ENCODE results near the gene KCNA1.

DNA sequence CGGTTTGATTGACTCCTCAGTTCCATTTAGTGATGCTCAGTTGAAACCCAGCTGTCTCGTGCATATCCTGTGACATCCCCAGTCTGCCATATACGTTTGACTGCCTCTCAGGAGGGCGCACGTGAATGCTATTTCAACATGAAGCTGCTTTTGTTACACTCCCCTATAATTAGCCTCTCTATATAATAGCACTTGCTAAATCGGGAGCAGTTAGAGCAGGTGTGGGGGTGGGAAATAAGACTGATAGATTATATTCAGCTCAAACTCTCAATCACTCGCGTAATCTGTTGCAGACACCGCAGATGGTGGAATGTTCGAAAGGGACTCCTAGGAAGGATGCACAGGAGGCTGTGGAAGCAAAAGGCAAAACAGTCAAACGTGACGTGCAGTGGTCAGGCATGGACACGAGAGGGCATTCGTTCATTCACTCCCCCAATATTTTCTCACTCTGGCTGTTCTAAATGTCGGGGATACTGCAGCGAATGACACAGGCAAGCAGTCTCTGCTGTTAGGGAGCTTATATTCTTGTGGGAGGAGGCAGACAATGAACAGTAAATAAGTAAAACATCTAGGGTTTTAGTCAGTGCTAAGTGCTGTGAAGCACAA, 29.8 kb downstream of the KCNA1 start:
- TF ChIP-seq, protein P1, sequence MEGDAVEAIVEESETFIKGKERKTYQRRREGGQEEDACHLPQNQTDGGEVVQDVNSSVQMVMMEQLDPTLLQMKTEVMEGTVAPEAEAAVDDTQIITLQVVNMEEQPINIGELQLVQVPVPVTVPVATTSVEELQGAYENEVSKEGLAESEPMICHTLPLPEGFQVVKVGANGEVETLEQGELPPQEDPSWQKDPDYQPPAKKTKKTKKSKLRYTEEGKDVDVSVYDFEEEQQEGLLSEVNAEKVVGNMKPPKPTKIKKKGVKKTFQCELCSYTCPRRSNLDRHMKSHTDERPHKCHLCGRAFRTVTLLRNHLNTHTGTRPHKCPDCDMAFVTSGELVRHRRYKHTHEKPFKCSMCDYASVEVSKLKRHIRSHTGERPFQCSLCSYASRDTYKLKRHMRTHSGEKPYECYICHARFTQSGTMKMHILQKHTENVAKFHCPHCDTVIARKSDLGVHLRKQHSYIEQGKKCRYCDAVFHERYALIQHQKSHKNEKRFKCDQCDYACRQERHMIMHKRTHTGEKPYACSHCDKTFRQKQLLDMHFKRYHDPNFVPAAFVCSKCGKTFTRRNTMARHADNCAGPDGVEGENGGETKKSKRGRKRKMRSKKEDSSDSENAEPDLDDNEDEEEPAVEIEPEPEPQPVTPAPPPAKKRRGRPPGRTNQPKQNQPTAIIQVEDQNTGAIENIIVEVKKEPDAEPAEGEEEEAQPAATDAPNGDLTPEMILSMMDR (conservative IDR thresholded peaks at IDR 0.05 in 1 of 2, IDR thresholded peaks at IDR 0.05 in 1 of 2; ENCODE audit: low read depth in 1 of 2, low read length in 2 of 2): no peak
- TF ChIP-seq EZH2 (IDR thresholded peaks at IDR 0.05; ENCODE audit: low read length, missing control alignments): no peak
